VCaP (cell line): Measurements from ENCODE around the gene GPR171.

Experiments used
- H3K27ac ChIP-seq: fragments of 450-650 bp; 2 replicates; pipeline ENCODE4 v1.5.1; 2017
- CTCF ChIP-seq: fragments of 450-650 bp; conservative IDR thresholded peaks from 2 replicates; pipeline ENCODE4 v1.5.1; 2017; ENCODE audit warnings: mild to moderate bottlenecking, moderate library complexity

Gene GPR171

GRCh38 chr3:151199554-151200438 is 3.2 kb downstream of the GPR171 start:
- TF ChIP-seq CTCF = no peak
- no peak overlapping the region for H3K27ac ChIP-seq

GRCh38 chr3:151198849-151199248 is 4.2 kb downstream of the GPR171 start:
- no peak for TF ChIP-seq CTCF
- no peak overlapping the region for H3K27ac ChIP-seq

- H3K27ac ChIP-seq = no peak overlapping the region
- TF ChIP-seq CTCF = no peak
Observed at GRCh38 chr3:151197981-151198767, 4.8 kb downstream of the GPR171 start.

- no peak overlapping the region for H3K27ac ChIP-seq
- no peak for TF ChIP-seq CTCF
Observed at GRCh38 chr3:151197228-151197627, 5.8 kb downstream of the GPR171 start.

- no peak for TF ChIP-seq CTCF
- H3K27ac ChIP-seq = no peak overlapping the region
Observed at GRCh38 chr3:151196434-151196833, 6.6 kb downstream of the GPR171 start.

- no peak for TF ChIP-seq CTCF
- H3K27ac ChIP-seq = no peak overlapping the region
Observed at GRCh38 chr3:151195826-151196225, 7.2 kb downstream of the GPR171 start.

- no peak overlapping the region for H3K27ac ChIP-seq
- TF ChIP-seq CTCF = no peak
Observed at GRCh38 chr3:151192545-151192944, 10.5 kb downstream of the GPR171 start.
